Sigmoid colon (tissue), 7 donors: Measurements from ENCODE around the gene MRPL49. TPM values are rescaled to one million over a fixed set of nuclear protein-coding genes. Genes with fewer than 3 reads are reported as not detected.
"Not testable (repeated sequence)": the region's sequence is repeated elsewhere in the genome, so short reads cannot be mapped to it uniquely, and the experiment has no call there.

Experiments used
- DNase-seq: peaks from one replicate; pipeline ENCODE4 v3.0.0-alpha.2; 2019
- H3K27ac ChIP-seq, 4 donors: fragments of 200-600 bp; sonication (generic); one replicate each; pipeline ENCODE4 v1.5.1; 2016 to 2019; ENCODE audit warnings: mild to moderate bottlenecking in 1 of 4
- H3K27me3 ChIP-seq, 3 donors: fragments of 200-600 bp; sonication (generic); one replicate each; pipeline ENCODE4 v1.5.1; 2019; ENCODE audit warnings: mild to moderate bottlenecking in 1 of 3
- H3K36me3 ChIP-seq, 4 donors: fragments of 200-600 bp; sonication (generic); one replicate each; pipeline ENCODE4 v1.5.1; 2016 to 2019
- H3K4me1 ChIP-seq, 4 donors: fragments of 200-600 bp; sonication (generic); one replicate each; pipeline ENCODE4 v1.5.1; 2017 to 2019
- H3K4me3 ChIP-seq, 4 donors: fragments of 200-600 bp; sonication (generic); one replicate each; pipeline ENCODE4 v1.5.1; 2017 to 2019; ENCODE audit warnings: mild to moderate bottlenecking in 2 of 4, moderate library complexity in 1 of 4
- H3K9me3 ChIP-seq, 4 donors: fragments of 200-600 bp in 3 of 4; sonication (generic) in 3 of 4; one replicate each; pipeline versions ENCODE4 v1.5.1 to v1.6.1; 2013 to 2019
- CTCF ChIP-seq, 4 experiments: fragments of 450-650 bp in 3 of 4; fragments of 200-600 bp in 1 of 4; IDR thresholded peaks; one replicate each; pipeline ENCODE4 v1.5.1; 2016 to 2019; ENCODE audit warnings: antibody characterized with exemption in 4 of 4, mild to moderate bottlenecking in 3 of 4, moderate library complexity in 2 of 4
- EP300 ChIP-seq, 4 donors: sonication (generic); formaldehyde crosslinking; IDR thresholded peaks; one replicate each; pipeline ENCODE4 v1.6.1; 2017; ENCODE audit warnings: antibody characterized with exemption in 4 of 4
- POLR2A ChIP-seq, 2 donors: fragments of 450-650 bp; IDR thresholded peaks; one replicate each; pipeline ENCODE4 v1.6.1; 2016; ENCODE audit warnings: antibody characterized with exemption in 2 of 2, mild to moderate bottlenecking in 2 of 2, moderate library complexity in 2 of 2
- POLR2AphosphoS5 ChIP-seq, 4 donors: sonication (generic); formaldehyde crosslinking; IDR thresholded peaks; one replicate each; pipeline ENCODE4 v1.6.1; 2017; ENCODE audit warnings: antibody characterized with exemption in 4 of 4
- WGBS, 2 donors: extraction: QIAGEN DNeasy Blood & Tissue Kit; methylation state at CpG; one replicate each; pipeline ENCODE4 v1.1.7; 2013; 5-methylcytosine and 5-hydroxymethylcytosine counted together
- intact Hi-C: fragments of 100-400 bp; cut with DNase I; formaldehyde crosslinking; loops from one replicate; pipeline ENCODE4 v1.15.1; 2023
- polyA plus RNA-seq, 3 donors: library from polyadenylated mRNA; stranded (reverse); fragments of 200-250 nt; gene quantifications; one replicate each; pipeline ENCODE4 v1.2.3, GENCODE V29; 2013
- total RNA-seq, 4 donors: library from RNA; depleted of rRNA; stranded (reverse); fragments of >200 nt; gene quantifications; one replicate each; pipeline ENCODE4 v1.1.0, GENCODE V29; 2016
- donor health status: healthy with polysubstance abuse.
- donor health status: Bipolar disorder and iron deficiency.
- donor health status: healthy.

MRPL49 gene
- total and polyA plus RNA-seq, 7 donors = 41.5 to 104 (median 69.8) TPM

- H3K27ac ChIP-seq = peak overlapping the region; percentile 87 to 97 (median 90)
- peak; percentile 70 for DNase-seq
- WGBS, 2 donors = 12 to 21% methylated on average over 68 of the region's 68 CpGs
- intact Hi-C loops = loop anchor here (1.0 to 10.0 kb wide), 5 partner anchors 32 to 498 kb away; partner anchors contain the start of genes ARL2, CDC42BPG, CDCA5 and MAP3K11
- no peaks in the 10 kb centered on the region for H3K9me3 ChIP-seq
- H3K36me3 ChIP-seq = peaks cover 9 to 37% (median 18%) of the 10 kb centered on the region in 4 donors
- H3K27me3 ChIP-seq = no peaks in the 10 kb centered on the region
- TF ChIP-seq POLR2AphosphoS5 (IDR thresholded peaks at IDR 0.05) (no peak), CTCF (IDR thresholded peaks at IDR 0.05) (no peak), EP300 (IDR thresholded peaks at IDR 0.05) (no peak), POLR2A (IDR thresholded peaks at IDR 0.05) (no peak)
- H3K4me3 ChIP-seq = peak overlapping the region; percentile 68 to 98 (median 89)
- H3K4me1 ChIP-seq = peaks cover 0 to 63% (median 52%) of the 10 kb centered on the region in 4 donors
These were observed 5.5 kb upstream of the MRPL49 start for GRCh38 chr11:65116370-65117205.

- Histone ChIP-seq H3K27ac (peak within 1 kb of the TSS; percentile 87 to 97 (median 90)), H3K36me3 (peaks cover 9 to 37% (median 18%) of the 10 kb centered on the region in 4 donors), H3K9me3 (no peaks in the 10 kb centered on the region), H3K4me3 (peak within 1 kb of the TSS; percentile 68 to 98 (median 89)), H3K27me3 (no peaks in the 10 kb centered on the region), H3K4me1 (peaks cover 0 to 57% (median 45%) of the 10 kb centered on the region in 4 donors)
- intact Hi-C loops = loop anchor here (1.0 to 10.0 kb wide), 5 partner anchors 33 to 497 kb away; partner anchors contain the start of genes ARL2, CDC42BPG, CDCA5 and MAP3K11
- peak; percentile 84 to 97 (median 92) for TF ChIP-seq CTCF (IDR thresholded peaks at IDR 0.05)
- peak; percentile 33 to 36 for TF ChIP-seq POLR2A (IDR thresholded peaks at IDR 0.05)
- TF ChIP-seq POLR2AphosphoS5 (IDR thresholded peaks at IDR 0.05) = peak; percentile 74 to 92 (median 82)
- peak in 1 of 4 donors; percentile 35 for TF ChIP-seq EP300 (IDR thresholded peaks at IDR 0.05)
- peak; percentile 100 for DNase-seq
- WGBS, 2 donors = 0 to 1% methylated on average over 89 of the region's 89 CpGs
These were observed 4.7 kb upstream of the MRPL49 start, which contains the start of gene ZNHIT2 for GRCh38 chr11:65117206-65118096. Gene ZNHIT2 (minus strand): TSS chr11:65117701. CDS start chr11:65117653, 48 bp downstream.

GRCh38 chr11:65118097-65118837 is 3.9 kb upstream of the MRPL49 start:
- H3K4me1 ChIP-seq = peaks cover 0 to 57% (median 44%) of the 10 kb centered on the region in 4 donors
- no peak for TF ChIP-seq POLR2AphosphoS5 (IDR thresholded peaks at IDR 0.05)
- TF ChIP-seq CTCF (IDR thresholded peaks at IDR 0.05) = peak in 2 of 4 experiments; percentile 20 to 27
- DNase-seq = peak; percentile 52
- no peak overlapping the region for H3K4me3 ChIP-seq
- peaks cover 9 to 37% (median 18%) of the 10 kb centered on the region in 4 donors for H3K36me3 ChIP-seq
- WGBS, 2 donors = 84 to 86% methylated on average over 18 of the region's 18 CpGs
- H3K27me3 ChIP-seq = no peaks in the 10 kb centered on the region
- peak overlapping the region; percentile 72 to 89 (median 81) for H3K27ac ChIP-seq
- H3K9me3 ChIP-seq = no peaks in the 10 kb centered on the region
- intact Hi-C loops = loop anchor here (10.0 kb wide), 2 partner anchors 273 to 497 kb away; partner anchors contain the start of genes CDC42BPG, MAP3K11 and PCNX3

GRCh38 chr11:65118891-65119669 is 3.0 kb upstream of the MRPL49 start:
- Histone ChIP-seq H3K36me3 (peaks cover 9 to 38% (median 18%) of the 10 kb centered on the region in 4 donors), H3K27ac (peak overlapping the region; percentile 72 to 89 (median 81))
- intact Hi-C loops = loop anchor here (10.0 kb wide), 2 partner anchors 274 to 496 kb away; partner anchors contain the start of genes CDC42BPG, MAP3K11 and PCNX3

More at GRCh38 chr11:65118891-65119669, 3.0 kb upstream of the MRPL49 start:
- WGBS, 2 donors = 90 to 93% methylated on average over 18 of the region's 18 CpGs
- peaks cover 0 to 53% (median 38%) of the 10 kb centered on the region in 4 donors for H3K4me1 ChIP-seq
- H3K4me3 ChIP-seq, H3K9me3 ChIP-seq, H3K27me3 ChIP-seq: not testable (repeated sequence)
- DNase-seq = peak; percentile 62
